ENCODE results near the gene TREH.

GRCh38 chr11:118621071-118621783 lies 58.2 kb downstream of the TREH start:
- no peak for TF ChIP-seq CTCF (IDR thresholded peaks at IDR 0.05)
- peak; percentile 63 for TF ChIP-seq POLR2AphosphoS5 (IDR thresholded peaks at IDR 0.05; ENCODE audit: low read depth, low read length)
- TF ChIP-seq REST (IDR thresholded peaks at IDR 0.05; ENCODE audit: insufficient read depth in 1 of 2, low read depth in 2 of 2, low read length in 1 of 2): no peak
- TF ChIP-seq SIN3A (IDR thresholded peaks at IDR 0.05; ENCODE audit: borderline replicate concordance, insufficient read depth, low read depth, low read length): 0 out of 2 replicates have a peak, but pooled peaks have one; percentile 45
